ENCODE data around the gene TIMM44. TPM values are rescaled to one million over a fixed set of nuclear protein-coding genes. Genes with fewer than 3 reads are reported as not detected.

Gene TIMM44
- total RNA-seq, 2 experiments from 2014 or later = 86.0 to 116 TPM

DNA sequence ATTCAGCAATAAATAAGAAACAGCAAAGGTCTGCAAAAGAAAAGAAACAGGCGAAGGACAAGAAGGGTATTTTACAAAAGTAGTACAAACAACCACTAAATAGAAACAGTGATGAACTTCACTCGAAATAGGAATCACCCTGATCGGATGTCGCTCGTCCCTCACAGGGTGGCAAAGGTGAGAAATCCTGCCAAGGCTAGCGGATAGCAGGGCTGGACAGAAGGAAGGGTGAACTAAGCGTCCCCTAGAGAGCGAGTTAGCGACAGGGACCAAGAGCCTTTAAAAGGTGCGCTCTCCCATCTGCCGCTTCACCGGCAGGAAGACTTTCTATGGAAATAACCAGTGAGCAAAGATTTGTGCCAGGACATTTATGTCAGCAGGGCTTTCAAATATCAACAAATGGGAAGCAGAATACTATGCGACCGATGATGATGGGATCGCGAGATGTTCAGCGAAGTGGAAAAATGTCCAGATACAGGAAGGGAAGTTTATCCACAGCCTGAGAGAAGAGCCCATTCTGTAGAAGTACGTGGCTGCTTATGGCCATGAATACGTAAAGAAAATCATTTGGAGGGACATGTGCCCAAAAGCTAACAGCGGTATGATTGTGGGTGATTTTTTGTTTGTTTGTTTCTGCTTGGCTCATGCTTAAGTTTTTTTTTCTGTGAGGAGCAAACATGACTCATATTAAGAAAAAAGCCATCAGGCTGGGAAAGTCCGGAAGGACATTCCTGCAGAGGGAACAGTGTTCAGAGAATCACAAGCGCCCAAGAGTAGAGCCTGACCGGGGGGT is 43.1 kb upstream of the TIMM44 start:
- H2AFZ ChIP-seq (ENCODE audit: low read length) = no peak overlapping the region
- no peak overlapping the region for H3K4me2 ChIP-seq (ENCODE audit: low read length)
- H3K27ac ChIP-seq (ENCODE audit: low read depth, low read length, poor library complexity, severe bottlenecking) = no peak overlapping the region
- no peaks in the 10 kb centered on the region for H3K4me1 ChIP-seq (ENCODE audit: insufficient read depth, low read length, poor library complexity, severe bottlenecking)
- POLR2A ChIA-PET = no interaction called here
- H3K9me3 ChIP-seq (ENCODE audit: low read length) = no peaks in the 10 kb centered on the region
- TF ChIP-seq EZH2phosphoT487 (IDR thresholded peaks at IDR 0.05; ENCODE audit: borderline replicate concordance, low read depth, low read length) = no peak
- TF ChIP-seq, protein P1, sequence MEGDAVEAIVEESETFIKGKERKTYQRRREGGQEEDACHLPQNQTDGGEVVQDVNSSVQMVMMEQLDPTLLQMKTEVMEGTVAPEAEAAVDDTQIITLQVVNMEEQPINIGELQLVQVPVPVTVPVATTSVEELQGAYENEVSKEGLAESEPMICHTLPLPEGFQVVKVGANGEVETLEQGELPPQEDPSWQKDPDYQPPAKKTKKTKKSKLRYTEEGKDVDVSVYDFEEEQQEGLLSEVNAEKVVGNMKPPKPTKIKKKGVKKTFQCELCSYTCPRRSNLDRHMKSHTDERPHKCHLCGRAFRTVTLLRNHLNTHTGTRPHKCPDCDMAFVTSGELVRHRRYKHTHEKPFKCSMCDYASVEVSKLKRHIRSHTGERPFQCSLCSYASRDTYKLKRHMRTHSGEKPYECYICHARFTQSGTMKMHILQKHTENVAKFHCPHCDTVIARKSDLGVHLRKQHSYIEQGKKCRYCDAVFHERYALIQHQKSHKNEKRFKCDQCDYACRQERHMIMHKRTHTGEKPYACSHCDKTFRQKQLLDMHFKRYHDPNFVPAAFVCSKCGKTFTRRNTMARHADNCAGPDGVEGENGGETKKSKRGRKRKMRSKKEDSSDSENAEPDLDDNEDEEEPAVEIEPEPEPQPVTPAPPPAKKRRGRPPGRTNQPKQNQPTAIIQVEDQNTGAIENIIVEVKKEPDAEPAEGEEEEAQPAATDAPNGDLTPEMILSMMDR (conservative IDR thresholded peaks at IDR 0.05; ENCODE audit: low read length) = no peak
- peaks cover 4% of the 10 kb centered on the region; the same call in 1 of the 2 replicates for H4K20me1 ChIP-seq (ENCODE audit: insufficient read depth, low read length)
- no peaks in the 10 kb centered on the region for H3K9me2 ChIP-seq (ENCODE audit: insufficient read depth, low read length)
- H3K79me2 ChIP-seq (ENCODE audit: insufficient read depth, low read depth, low read length) = no peaks in the 10 kb centered on the region
- CTCF ChIA-PET (ENCODE audit: unreplicated experiment) = no interaction called here
- no peak overlapping the region for H3K4me3 ChIP-seq (ENCODE audit: low read depth, low read length, poor library complexity, severe bottlenecking)
- intact Hi-C loops (cut with micrococcal nuclease; ENCODE audit: unreplicated experiment) = no loop called here
- no TSS peak for BruUV-seq (replicated peaks)
- H3K36me3 ChIP-seq (ENCODE audit: insufficient read depth, low read length) = peaks cover 93% of the 10 kb centered on the region
- no peak for DNase-seq (ENCODE audit: low spot score)

DNA sequence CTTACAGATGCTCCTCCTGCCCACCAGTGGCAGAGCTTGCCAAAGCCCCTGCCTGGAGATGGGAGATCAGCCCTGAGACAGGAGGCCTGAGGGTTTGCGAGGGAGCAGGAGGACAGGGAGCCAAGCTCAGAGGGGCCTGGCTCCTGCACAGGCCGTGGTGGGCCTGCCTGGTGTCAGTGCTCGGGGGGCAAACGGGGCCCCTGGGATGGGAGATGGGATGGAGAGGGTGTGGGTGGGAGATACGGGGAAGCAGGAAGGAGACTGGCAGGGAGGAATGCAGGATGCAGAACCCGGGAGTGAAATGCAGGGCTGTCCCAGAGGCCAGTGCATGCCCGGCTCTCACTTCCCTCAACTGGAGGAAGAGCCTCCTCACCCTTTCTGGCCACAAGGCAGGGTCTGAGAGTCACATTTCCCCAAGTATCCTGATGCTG is 42.0 kb upstream of the TIMM44 start:
- DNase-seq (ENCODE audit: low spot score) = no peak
- Histone ChIP-seq H3K9me2 (ENCODE audit: insufficient read depth, low read length) (no peaks in the 10 kb centered on the region), H3K4me2 (ENCODE audit: low read length) (no peak overlapping the region), H3K36me3 (ENCODE audit: insufficient read depth, low read length) (peaks cover 93% of the 10 kb centered on the region), H3K9me3 (ENCODE audit: low read length) (no peaks in the 10 kb centered on the region), H2AFZ (ENCODE audit: low read length) (no peak overlapping the region), H4K20me1 (ENCODE audit: insufficient read depth, low read length) (peaks cover 4% of the 10 kb centered on the region; the same call in 1 of the 2 replicates), H3K79me2 (ENCODE audit: insufficient read depth, low read depth, low read length) (no peaks in the 10 kb centered on the region), H3K4me3 (ENCODE audit: low read depth, low read length, poor library complexity, severe bottlenecking) (no peak overlapping the region), H3K4me1 (ENCODE audit: insufficient read depth, low read length, poor library complexity, severe bottlenecking) (no peaks in the 10 kb centered on the region), H3K27ac (ENCODE audit: low read depth, low read length, poor library complexity, severe bottlenecking) (no peak overlapping the region)
- ChIA-PET CTCF (ENCODE audit: unreplicated experiment) (no interaction called here), POLR2A (no interaction called here)
- intact Hi-C loops (cut with micrococcal nuclease; ENCODE audit: unreplicated experiment) = no loop called here
- no TSS peak for BruUV-seq (replicated peaks)
- no peak for TF ChIP-seq EZH2phosphoT487 (IDR thresholded peaks at IDR 0.05; ENCODE audit: borderline replicate concordance, low read depth, low read length)
- TF ChIP-seq, protein P1 (conservative IDR thresholded peaks at IDR 0.05; ENCODE audit: low read length) = no peak

All from OCI-LY7 (cell line).